ENCODE results near the gene FAM240B.

FAM240B gene

DNA sequence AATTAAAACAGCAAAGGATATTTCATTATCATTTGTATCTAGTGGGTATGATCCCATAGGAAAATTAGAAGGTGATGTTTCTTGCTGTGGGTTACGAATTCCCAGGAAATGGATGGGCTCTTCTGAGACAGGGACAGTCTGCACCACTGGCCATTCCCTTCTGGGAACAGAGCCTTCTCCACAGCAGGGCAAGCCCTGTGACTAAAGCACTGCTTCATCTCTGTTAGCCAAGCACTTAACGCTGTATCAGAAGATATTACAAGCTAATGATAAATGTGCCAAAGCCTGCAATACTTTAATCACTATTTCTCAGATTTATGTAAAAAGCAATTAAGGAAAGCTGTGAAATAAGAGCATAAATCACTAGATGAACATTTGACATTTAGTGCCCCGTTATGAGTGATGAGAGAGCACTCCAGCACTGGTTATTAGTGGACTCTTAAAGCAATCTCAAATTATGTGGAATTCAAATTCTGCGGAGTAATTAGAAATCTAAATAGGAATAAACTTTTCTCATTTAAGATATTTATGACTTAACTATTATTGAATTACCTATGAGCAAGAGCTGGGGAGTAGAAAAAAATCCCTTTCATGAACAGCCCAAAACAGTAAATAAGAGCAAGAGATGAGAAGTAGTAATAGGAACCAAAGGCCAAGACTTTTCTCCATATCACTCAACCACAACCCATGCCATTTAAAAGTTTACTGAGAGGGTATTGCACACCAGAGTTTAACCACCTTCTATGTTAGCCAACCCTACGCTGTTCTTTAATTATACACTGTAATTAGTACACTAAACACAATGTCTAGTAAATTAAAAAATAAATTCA lies 49.2 kb downstream of the FAM240B start:
- no peaks in the 10 kb centered on the region for H3K9me3 ChIP-seq
- TF ChIP-seq, protein P1, sequence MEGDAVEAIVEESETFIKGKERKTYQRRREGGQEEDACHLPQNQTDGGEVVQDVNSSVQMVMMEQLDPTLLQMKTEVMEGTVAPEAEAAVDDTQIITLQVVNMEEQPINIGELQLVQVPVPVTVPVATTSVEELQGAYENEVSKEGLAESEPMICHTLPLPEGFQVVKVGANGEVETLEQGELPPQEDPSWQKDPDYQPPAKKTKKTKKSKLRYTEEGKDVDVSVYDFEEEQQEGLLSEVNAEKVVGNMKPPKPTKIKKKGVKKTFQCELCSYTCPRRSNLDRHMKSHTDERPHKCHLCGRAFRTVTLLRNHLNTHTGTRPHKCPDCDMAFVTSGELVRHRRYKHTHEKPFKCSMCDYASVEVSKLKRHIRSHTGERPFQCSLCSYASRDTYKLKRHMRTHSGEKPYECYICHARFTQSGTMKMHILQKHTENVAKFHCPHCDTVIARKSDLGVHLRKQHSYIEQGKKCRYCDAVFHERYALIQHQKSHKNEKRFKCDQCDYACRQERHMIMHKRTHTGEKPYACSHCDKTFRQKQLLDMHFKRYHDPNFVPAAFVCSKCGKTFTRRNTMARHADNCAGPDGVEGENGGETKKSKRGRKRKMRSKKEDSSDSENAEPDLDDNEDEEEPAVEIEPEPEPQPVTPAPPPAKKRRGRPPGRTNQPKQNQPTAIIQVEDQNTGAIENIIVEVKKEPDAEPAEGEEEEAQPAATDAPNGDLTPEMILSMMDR (IDR thresholded peaks at IDR 0.05): no peak
- H3K4me3 ChIP-seq: no peak overlapping the region
- intact Hi-C loops (cut with DNase I; ENCODE audit: low total_unique reads): no loop called here
- no peaks in the 10 kb centered on the region for H3K36me3 ChIP-seq
- H3K27me3 ChIP-seq: no peaks in the 10 kb centered on the region
- no peak overlapping the region for H3K27ac ChIP-seq
- no peak for DNase-seq
- H3K4me1 ChIP-seq: peaks cover 0 to 3% (median 0%) of the 10 kb centered on the region in 4 donors

DNA sequence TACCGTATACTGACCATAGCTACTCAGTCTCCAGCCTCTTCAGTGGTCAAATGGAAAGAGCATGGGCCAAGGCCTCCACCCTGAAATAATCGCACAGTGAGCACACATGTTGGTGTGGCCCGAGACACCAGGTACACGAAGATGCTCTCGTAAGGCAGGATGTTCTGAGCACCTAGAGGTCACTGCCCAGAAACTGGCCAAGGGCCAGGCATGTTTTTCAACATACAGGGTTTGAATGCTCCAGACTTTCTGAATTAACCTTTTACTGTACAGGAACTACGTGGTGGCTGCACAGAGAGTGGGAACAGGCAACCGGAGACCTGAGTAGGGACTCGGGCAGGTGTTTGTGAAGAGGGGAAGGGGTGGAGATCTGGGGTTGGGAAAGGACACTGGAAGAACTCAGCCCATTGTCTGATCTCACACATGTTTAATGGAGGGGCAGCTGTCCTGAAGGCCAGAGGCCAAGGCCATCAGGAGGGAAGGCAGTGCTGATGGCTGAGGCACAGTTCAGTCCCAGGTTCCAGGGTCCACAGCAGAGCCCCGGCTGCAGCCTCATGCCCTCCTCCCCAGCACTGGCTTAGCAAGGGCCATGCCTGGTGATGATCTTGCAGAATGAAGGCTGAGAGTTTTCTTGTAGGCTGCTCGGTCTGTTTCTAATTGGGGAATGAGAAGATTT lies 51.0 kb downstream of the FAM240B start:
- no peak overlapping the region for H3K4me3 ChIP-seq

DNA sequence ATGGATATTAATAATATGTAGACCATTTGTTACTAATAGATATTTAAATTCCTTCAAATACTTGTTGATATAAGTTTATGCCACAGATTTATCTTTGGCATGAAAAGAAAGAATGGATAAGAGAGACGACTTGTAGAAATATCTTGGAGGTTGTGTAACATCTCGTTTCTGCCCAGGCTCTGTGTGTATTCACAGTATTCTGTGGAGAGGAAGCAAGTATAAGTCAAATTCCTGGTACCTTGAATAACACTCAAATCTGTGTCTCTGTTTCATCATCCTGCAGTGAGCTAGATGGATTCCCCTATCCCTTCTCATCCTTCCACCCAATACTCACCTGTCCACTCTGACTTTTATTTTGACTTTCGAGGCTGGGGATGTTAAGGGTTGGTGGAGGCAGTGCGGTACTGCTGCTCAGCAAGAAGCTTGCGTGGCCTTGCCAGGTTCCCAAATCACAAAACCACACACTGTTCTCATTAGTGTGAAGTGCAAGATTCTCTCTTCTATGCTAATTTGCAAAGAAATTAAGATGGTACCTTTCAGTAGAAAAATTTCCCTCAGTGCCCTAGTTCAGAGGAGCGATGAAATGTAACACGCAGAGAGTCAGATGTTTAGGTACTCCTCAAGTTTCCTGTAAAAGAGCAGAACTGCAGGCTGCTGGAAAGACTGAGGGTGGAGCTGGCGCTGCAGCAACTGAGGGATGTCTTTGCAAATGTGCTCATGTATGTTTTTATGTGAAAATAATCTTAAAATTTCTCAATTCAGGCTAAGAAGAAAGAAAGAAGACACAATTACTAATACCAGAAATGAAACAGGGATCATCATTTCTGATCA lies 57.0 kb downstream of the FAM240B start:
- Histone ChIP-seq H3K27ac (no peak overlapping the region), H3K9me3 (no peaks in the 10 kb centered on the region), H3K27me3 (no peaks in the 10 kb centered on the region), H3K4me1 (no peaks in the 10 kb centered on the region), H3K4me3 (no peak overlapping the region), H3K36me3 (no peaks in the 10 kb centered on the region)
- no peak for DNase-seq
- TF ChIP-seq, protein P1 (IDR thresholded peaks at IDR 0.05): no peak
- intact Hi-C loops (cut with DNase I; ENCODE audit: low total_unique reads): no loop called here

More for the DNA sequence above, 51.0 kb downstream of the FAM240B start:
- Histone ChIP-seq H3K9me3 (no peaks in the 10 kb centered on the region), H3K27me3 (no peaks in the 10 kb centered on the region), H3K4me1 (peaks cover 0 to 3% (median 0%) of the 10 kb centered on the region in 4 donors), H3K27ac (no peak overlapping the region), H3K36me3 (no peaks in the 10 kb centered on the region)
- TF ChIP-seq, protein P1 (IDR thresholded peaks at IDR 0.05): no peak
- intact Hi-C loops (cut with DNase I; ENCODE audit: low total_unique reads): no loop called here
- no peak for DNase-seq

DNA sequence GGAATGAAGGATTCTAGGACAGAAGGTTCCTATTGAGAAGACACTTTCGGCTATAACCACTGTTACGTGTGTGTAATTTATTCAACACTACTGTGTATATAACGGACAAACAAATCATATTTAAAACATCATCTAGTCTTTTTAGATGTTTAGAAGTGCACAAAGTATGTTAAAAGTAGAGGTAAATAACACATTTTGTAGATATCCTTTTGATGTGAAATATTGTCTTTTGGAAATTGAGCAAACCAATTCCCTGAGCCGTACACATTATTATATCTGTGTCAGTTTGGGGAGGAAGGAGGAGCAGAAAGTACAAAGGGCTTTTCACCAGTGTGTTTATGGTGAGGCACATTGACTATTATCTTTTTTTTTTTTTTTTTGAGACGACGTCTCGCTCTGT lies 60.4 kb downstream of the FAM240B start:
- DNase-seq: no peak
- intact Hi-C loops (cut with DNase I; ENCODE audit: low total_unique reads): no loop called here
- Histone ChIP-seq H3K9me3 (no peaks in the 10 kb centered on the region), H3K27me3 (peaks cover 0 to 8% of the 10 kb centered on the region in 2 donors), H3K36me3 (no peaks in the 10 kb centered on the region), H3K27ac (no peak overlapping the region), H3K4me1 (no peaks in the 10 kb centered on the region), H3K4me3 (no peak overlapping the region)
- TF ChIP-seq, protein P1 (IDR thresholded peaks at IDR 0.05): no peak

DNA sequence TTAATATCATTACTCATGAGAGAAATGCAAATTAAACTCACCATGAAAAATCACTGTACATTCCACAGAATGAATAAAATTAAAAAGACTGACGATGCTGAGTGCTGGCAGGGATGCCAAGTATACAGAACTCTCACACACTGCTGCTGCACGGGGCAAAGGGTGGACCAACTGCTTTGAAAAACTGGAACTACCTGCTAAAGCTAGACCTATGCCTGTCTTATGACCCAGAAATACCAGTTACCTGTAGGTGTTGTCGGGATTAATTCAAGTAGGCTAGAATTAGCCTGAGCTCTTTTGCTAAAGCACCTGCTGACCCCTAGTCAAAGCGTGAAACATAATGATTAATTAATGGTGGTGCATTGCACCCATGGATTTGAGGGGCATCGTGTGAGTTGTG lies 63.0 kb downstream of the FAM240B start:
- Histone ChIP-seq H3K9me3 (no peaks in the 10 kb centered on the region), H3K4me1 (no peaks in the 10 kb centered on the region), H3K27me3 (peaks cover 0 to 10% of the 10 kb centered on the region in 2 donors), H3K27ac (no peak overlapping the region), H3K4me3 (no peak overlapping the region), H3K36me3 (no peaks in the 10 kb centered on the region)
- intact Hi-C loops (cut with DNase I; ENCODE audit: low total_unique reads): no loop called here
- no peak for DNase-seq
- TF ChIP-seq, protein P1 (IDR thresholded peaks at IDR 0.05): no peak
